Measurements from ENCODE around the gene ZCCHC8. TPM values are rescaled to one million over a fixed set of nuclear protein-coding genes. Genes with fewer than 3 reads are reported as not detected.
"Not testable (repeated sequence)": the region's sequence is repeated elsewhere in the genome, so short reads cannot be mapped to it uniquely, and the experiment has no call there.

ZCCHC8 gene
- total and polyA plus RNA-seq, 3 donors from 2014 or later: 25.6 to 38.3 (median 28.8) TPM

DNA sequence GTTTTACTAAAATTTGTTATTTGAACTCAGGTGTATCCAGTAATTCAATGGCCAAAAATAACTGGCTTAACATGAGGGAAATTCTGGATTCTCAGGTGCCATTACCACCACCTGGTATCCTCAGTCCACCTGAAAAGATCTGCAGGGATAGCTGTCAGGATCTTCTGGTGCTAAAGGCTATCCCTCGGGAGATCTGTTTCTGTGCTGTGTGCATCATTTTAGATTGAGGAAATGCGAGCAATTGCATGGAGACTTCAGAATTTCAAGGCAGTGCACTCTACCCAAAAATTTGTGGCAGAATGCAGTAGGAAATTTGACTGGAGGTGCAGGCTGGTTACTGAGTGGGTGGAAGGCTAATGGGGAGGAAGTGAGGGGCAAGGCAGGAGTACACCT, 26.4 kb downstream of the ZCCHC8 start:
- intact Hi-C loops (cut with DNase I; ENCODE audit: low total_unique reads): no loop called here
- Histone ChIP-seq H3K9me3 (no peaks in the 10 kb centered on the region), H3K27ac (no peak overlapping the region), H3K27me3 (no peaks in the 10 kb centered on the region), H3K4me3 (no peak overlapping the region), H3K4me1 (peaks cover 4% of the 10 kb centered on the region), H3K36me3 (ENCODE audit: low read depth, missing control alignments) (no peaks in the 10 kb centered on the region)
- DNase-seq: no peak
- 86 to 88% methylated on average over 2 of the region's 2 CpGs for WGBS, 2 donors
- TF ChIP-seq CTCF (IDR thresholded peaks at IDR 0.05) (no peak), POLR2A (IDR thresholded peaks at IDR 0.05) (no peak)

GRCh38 chr12:122473543-122474323, 27.0 kb downstream of the ZCCHC8 start:
- Histone ChIP-seq H3K36me3 (ENCODE audit: low read depth, missing control alignments) (no peaks in the 10 kb centered on the region), H3K9me3 (no peaks in the 10 kb centered on the region), H3K27ac (no peak overlapping the region), H3K27me3 (no peaks in the 10 kb centered on the region), H3K4me3 (no peak overlapping the region), H3K4me1 (peaks cover 4% of the 10 kb centered on the region)
- DNase-seq: no peak
- no peak for TF ChIP-seq CTCF (IDR thresholded peaks at IDR 0.05)
- no peak for TF ChIP-seq POLR2A (IDR thresholded peaks at IDR 0.05)
- intact Hi-C loops (cut with DNase I; ENCODE audit: low total_unique reads): no loop called here
- 74 to 86% methylated on average over 19 of the region's 19 CpGs for WGBS, 2 donors

- Histone ChIP-seq H3K4me3 (no peak overlapping the region), H3K36me3 (ENCODE audit: low read depth, missing control alignments) (no peaks in the 10 kb centered on the region), H3K9me3 (no peaks in the 10 kb centered on the region), H3K27me3 (no peaks in the 10 kb centered on the region), H3K27ac (peak overlapping the region; percentile 15 to 21), H3K4me1 (peaks cover 4% of the 10 kb centered on the region)
- TF ChIP-seq CTCF (IDR thresholded peaks at IDR 0.05) (peak; percentile 61 to 77 (median 75)), POLR2A (IDR thresholded peaks at IDR 0.05) (no peak)
- intact Hi-C loops (cut with DNase I; ENCODE audit: low total_unique reads): no loop called here
- WGBS, 2 donors: 38 to 41% methylated on average over 3 of the region's 3 CpGs
- no peak for DNase-seq
Measured at GRCh38 chr12:122471324-122472226, 29.2 kb downstream of the ZCCHC8 start.

DNA sequence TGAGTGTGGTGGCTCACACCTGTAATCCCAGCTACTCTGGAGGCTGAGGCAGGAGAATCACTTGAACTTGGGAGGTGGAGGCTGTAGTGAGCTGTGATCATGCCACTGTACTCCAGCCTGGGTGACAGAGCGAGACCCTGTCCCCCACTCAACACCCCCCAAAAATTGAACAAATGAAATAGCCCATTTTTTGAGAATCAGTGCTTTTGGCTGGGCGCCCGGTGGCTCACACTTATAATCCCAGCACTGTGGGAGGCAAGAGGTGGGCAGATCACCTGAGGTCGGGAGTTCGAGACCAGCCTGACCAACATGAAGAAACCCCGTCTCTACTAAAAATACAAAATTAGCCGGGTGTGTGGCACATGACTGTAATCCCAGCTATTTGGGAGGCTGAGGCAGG, 30.2 kb downstream of the ZCCHC8 start:
- H3K27ac ChIP-seq; H3K36me3 ChIP-seq (ENCODE audit: low read depth, missing control alignments); DNase-seq; H3K27me3 ChIP-seq; H3K9me3 ChIP-seq; intact Hi-C loops (cut with DNase I; ENCODE audit: low total_unique reads); H3K4me1 ChIP-seq; H3K4me3 ChIP-seq: not testable (repeated sequence)
- 89 to 90% methylated on average over 7 of the region's 7 CpGs for WGBS, 2 donors

DNA sequence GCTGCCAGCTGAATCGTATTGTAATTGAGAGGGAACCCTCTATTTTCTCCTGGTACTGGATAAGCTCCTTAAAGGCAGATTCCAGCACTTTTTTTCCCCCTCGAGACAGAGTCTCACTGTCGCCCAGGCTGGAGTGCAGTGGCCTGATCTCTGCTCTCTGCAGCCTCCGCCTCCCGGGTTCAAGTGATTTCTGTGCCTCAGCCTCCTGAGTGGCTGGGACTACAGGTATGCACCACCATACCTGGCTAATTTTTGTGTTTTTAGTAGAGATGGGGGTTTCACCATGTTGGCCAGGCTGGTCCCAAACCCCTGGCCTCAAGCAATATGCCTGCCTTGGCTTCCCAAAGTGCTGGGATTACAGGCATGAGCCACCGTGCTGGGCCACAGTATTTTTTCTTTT, 30.9 kb downstream of the ZCCHC8 start:
- intact Hi-C loops (cut with DNase I; ENCODE audit: low total_unique reads); DNase-seq; H3K4me1 ChIP-seq; H3K9me3 ChIP-seq; H3K27me3 ChIP-seq; H3K36me3 ChIP-seq (ENCODE audit: low read depth, missing control alignments); H3K27ac ChIP-seq; H3K4me3 ChIP-seq: not testable (repeated sequence)
- 65 to 67% methylated on average over 6 of the region's 6 CpGs for WGBS, 2 donors

Data from testis (tissue), 3 donors.